DMS79 treated with DMSO at 0.1 percent for 48 hours (cell line): ENCODE measurements around the gene ERP44.
A peak's percentile ranks its signal among the peaks of the same experiment; 100 is the strongest.
"Not testable (repeated sequence)": the region's sequence is repeated elsewhere in the genome, so short reads cannot be mapped to it uniquely, and the experiment has no call there.

Experiments
- DNase-seq: peaks from one replicate; lab custom pipeline; 2025; lab: John Stamatoyannopoulos, UW

The ERP44 gene

DNA sequence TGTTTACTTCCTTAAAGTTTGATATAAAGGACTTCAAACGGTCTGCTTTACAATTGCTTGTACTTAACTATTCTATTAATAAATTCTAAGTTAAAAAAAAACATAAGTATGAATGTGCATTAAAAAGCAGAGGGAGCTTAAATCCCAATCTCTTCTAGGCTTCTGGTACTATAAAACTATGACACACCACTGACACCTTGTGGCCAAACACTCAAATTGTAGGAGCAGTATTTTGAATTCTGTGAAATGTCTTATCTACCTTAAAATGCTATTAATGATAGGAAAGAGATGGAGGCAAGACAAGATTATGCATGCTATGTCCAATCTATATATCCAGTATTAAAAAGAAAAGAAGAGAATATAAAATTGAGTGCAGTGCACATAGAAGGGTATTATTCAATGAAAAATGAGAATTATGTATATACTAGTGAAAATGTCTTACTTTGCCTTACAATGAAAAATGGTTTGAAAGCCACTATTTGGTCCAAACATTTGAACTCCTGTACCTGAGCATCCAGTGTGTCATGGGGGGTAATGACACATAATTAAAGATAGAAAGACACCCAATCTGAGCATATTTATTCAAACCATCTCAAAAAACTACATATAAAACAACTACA lies 87.6 kb downstream of the ERP44 start:
- DNase-seq, result peak; percentile 0

DNA sequence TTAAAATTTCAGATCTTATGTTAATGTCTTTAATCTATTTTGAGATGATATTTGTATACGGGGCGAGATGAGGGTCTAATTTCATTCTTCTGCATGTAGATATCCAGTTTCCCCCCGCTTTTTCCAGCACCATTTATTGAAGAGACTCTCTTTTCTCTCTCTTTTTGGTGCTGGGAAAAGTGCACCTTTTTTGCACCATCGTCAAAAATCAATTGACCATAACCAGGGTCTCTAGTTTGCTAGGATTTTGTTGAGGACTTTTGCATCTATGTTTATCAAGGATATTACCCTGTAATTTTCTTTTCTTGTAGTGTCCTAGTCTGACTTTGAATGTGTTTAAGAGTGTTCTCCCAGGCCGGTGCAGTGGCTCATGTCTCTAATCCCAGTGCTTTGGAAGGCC lies 99.0 kb downstream of the ERP44 start:
- DNase-seq, result no peak

DNA sequence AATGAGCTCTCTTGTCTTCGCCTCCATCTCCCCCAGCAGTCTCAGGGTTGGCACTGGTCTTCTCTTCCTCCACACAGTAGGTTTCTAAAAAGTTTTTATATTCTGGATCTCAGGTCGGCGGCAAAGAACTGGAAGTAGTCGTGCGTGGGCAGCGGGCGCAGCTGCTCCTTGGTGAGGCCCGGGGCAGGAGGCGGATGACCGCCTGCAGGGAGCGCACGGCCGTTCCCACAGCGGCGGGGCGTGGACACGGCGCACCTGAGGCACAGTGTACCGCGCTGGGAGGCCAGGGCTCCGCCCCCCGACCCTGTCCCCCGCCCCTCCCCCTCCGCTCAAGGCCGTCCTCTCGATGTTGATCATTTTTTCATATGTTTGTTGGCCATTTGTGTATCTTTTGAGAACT lies 99.9 kb downstream of the ERP44 start:
- no peak for DNase-seq

DNA sequence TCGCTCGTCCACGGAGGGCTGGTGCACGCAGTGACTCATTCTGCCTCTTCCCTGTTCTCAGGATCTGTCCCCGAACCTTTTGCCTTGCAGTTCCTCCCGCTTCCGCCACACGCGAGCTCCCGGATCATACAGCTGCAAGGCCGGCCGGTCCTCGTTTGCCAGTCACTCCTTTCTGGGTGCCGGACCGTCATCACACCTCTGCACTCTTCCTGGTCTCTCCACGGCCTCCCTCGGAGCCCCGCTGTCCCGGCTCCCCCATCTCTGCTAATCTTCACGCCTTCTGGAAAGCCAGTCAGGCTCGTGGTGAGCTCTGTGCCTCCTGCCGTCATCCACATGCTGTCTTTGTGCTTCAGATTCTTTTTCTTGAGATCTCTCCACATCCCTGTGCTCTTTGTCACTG lies 100.5 kb downstream of the ERP44 start:
- DNase-seq, result no peak

DNA sequence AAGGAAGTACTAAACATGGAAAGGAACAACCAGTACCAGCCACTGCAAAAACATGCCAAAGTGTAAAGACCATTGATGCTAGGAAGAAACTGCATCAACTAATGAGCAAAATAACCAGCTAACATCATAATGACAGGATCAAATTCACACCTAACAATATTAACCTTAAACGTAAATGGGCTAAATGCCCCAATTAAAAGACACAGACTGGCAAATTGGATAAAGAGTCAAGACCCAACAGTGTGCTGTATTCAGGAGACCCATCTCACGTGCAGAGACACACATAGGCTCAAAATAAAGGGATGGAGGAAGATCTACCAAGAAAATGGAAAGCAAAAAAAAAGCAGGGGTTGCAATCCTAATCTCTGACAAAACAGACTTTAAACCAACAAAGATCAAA lies 108.3 kb downstream of the ERP44 start:
- DNase-seq, result not testable (repeated sequence)

DNA sequence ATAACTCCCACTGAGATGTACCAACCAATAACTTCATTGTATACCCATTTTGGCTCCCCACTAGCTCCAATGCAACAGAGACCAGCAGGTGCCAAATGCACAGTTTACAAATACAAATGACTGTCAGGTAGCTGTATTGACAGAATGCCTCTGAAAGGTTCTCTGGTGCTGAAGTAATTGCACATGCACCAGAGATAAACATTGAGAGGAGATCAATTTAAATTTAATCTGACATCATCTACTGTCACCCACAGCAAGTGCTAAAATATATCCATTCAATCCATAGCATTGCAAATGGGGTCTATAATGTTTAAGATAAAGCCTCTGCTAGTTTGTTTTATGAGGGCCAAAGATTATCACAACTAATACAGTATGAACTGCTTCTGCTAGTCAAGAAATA lies 112.2 kb downstream of the ERP44 start:
- DNase-seq, result no peak

GRCh38 chr9:99980598-99980997 lies 118.2 kb downstream of the ERP44 start:
- DNase-seq, result no peak

DNA sequence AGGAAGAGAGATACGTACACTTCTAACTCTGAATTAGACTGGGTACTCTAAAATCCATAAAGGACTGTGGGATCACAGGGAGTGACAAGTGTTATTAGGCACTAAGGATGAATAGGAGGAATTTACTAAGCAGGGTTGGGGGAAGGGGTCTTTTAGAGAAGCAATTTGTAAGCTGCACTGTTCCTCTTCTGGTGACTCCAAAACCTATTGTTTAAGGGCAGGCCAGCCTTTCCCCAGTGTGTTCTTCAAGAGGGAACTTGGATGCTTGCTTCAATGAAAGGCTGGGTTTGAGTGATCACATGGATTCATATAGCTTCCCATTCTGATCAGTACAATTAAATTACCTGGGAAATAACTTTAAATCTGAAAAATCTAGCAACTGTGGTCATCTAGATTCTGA lies 120.6 kb downstream of the ERP44 start:
- no peak for DNase-seq

DNA sequence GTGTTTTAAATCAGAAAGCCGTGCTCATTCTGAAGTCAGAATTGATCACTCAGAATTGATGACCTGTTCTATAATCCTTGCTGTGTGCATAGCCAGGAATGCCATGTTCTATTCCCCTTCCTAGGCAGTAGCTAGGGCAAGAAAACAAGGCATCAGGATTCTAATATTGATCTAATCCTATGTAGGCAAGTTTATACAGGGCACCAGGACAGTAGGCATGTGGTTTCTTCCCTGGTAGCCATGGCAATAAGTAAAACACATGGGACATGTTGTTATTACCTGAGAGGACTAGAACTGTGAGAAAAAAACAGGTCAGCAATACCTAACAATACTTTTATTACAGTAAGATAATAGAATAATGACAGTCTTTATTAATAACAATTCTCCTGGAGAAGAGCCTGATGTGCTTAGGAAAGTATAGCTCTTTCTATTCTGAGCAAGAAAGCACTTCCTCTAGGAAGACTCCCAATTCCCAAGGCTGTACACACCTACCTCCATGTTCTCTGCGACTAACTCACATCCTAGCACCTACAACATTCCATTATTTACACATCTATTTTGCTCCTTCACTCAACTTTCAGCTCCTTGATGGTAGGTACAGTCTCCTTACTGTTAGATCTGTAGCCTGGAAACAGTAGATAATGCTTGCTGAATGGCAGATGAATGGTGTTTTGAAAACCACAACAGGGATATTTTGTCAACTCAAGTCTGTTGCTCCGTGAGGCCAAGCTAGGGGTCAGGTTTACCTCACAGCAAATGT lies 121.6 kb downstream of the ERP44 start:
- no peak for DNase-seq

- no peak for DNase-seq
These were observed 125.3 kb downstream of the ERP44 start for GRCh38 chr9:99973455-99973854.

DNA sequence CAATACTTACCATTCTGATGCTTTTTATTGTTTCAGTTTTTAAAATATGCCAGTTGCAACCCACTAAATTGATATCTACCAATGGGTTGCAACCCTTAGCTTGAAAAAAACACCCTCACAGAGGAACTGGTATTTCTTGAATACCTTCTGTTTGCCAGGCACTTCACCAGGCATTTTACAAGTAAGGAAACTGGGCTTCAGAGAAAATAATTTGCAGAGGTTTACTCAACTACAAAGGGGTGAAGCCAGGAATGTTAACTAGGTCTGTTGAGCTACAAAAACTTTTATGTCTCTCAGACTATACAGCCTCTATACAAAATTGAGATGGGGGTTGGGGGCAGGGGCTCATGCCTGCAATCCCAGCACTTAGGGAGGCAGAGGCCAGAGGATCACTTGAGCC lies 127.4 kb downstream of the ERP44 start:
- DNase-seq, result no peak

DNA sequence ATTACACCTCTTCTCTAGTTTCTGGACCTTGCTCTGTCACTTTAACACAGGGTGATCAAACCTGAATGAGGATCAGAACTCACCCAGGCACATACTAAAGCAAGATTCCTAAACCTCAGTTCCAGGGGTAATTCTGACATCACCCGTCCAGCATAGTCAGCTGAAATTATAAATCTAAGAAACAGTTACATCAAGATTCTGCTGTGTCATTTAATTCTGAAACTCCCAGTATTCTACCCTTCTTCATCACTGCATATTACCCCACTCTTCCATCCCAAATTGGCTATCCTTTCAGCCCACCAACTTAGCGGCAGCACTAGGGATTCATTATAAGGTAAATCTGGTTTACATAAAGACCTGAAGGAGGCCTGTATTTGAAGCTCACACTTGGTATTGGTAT lies 128.3 kb downstream of the ERP44 start:
- DNase-seq, result no peak

GRCh38 chr9:99967457-99967856 lies 131.3 kb downstream of the ERP44 start:
- DNase-seq, result no peak

DNA sequence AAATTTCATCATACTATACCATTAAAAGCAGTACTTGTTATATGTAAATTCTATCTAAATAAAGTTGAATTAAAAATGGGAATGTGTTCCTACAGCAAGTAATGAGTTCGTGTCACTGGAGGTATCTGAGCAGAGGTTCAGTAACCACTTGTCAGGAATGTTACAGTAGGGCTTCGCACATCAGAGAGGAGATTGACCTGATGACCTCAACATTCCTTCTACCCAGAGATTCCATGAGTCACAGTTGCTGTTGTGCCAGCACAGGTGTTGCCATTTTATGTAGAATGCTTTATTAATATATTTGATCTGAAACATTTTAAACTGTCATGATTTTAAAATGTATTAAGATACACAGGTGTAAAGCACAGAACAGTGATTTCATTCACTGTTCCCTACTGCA lies 132.1 kb downstream of the ERP44 start:
- DNase-seq, result no peak

- no peak for DNase-seq
These were observed 132.8 kb downstream of the ERP44 start for GRCh38 chr9:99966001-99966400.

DNA sequence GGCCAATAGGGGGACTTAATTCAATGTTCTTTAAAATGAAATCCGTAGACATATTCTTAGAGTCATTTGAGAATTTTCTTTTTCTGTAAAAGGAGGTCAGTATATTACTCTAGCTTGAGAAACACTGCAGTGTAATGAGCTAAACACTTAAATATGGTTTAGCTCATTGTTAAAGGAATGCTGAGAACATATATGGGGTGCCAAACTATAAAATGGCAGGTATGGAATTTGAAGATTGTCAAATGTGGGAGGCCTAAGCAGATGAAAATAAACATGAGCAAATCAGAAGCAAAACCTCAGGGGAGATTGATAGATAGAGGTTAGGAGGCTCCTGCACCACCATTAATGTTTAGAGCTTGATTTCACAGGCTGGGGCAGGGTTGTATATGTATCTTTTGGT lies 134.5 kb downstream of the ERP44 start:
- DNase-seq, result no peak

DNA sequence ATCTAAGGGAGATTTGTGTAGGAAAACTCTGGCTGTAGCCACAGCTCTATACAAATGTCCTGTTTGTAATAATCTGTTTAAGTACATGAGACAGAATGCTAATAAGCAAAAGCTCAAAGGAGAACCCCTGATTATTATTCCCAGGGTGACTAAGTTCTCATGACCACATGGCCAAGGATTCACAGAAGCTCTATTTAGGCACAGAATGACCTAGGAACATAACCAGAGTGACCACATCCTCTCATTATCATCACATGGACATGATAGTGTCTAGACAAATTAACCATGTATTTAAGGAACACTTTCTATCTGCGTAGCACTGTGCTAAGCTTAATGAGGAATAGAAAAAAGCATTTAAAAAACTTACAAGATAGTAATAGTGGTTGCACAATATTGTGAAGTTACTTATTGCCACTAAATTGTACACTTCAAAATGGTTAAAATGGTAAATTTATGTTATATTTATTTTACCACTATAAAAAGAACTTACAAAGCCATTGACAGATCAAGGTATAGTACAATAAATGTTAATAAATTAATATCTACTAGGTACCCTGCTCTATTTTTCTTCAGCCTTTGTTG lies 136.0 kb downstream of the ERP44 start:
- no peak for DNase-seq

DNA sequence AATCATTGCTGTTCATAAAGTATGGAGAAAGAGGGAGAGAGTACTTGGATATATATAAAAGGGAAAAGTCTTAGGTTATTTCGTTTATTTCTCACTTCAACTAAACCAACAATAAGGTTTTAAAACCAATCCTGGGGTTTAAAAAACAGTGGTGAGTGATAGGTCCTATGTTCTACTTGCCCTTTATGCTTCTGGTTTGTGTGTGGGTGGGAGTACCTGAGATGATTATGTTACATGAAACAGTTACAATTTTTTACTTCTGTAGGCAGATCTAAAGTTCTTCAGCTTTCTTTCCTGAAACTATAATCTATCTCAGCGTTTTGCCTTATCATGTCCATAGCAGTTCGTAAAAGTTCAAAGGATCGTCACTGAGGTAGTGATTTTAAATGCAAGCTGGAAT lies 143.2 kb downstream of the ERP44 start:
- no peak for DNase-seq

- DNase-seq, result no peak
These were observed 144.0 kb downstream of the ERP44 start for GRCh38 chr9:99954819-99955218.

GRCh38 chr9:99953861-99954507 lies 144.8 kb downstream of the ERP44 start:
- no peak for DNase-seq

GRCh38 chr9:99948896-99949295 lies 149.9 kb downstream of the ERP44 start:
- DNase-seq, result no peak

DNA sequence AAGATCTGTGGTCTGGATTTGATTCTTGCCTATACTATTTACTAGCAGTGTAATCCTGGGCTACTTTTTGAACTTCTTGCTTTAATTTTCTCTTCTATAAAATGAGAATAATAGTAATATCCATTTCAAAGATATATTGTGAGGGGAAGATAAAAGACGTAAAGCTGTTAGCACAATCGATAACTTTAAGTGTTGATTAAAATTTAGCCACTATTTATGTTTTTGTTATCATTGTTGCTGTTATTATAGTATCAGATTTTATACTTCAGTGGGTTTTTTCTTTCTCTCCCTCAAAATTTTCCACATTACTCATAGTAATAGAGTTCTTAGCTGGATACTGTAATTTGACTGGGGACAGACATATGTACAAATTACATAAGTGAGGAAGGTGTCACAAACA lies 150.3 kb downstream of the ERP44 start:
- DNase-seq, result no peak

- DNase-seq, result no peak
These were observed 151.4 kb downstream of the ERP44 start for GRCh38 chr9:99947395-99947794.
